Spleen (tissue), 7 donors: ENCODE results near the gene CCL2.

Experiments
- POLR2A ChIP-seq, 3 donors: fragments of 450-650 bp; IDR thresholded peaks; one replicate each; pipeline ENCODE4 v1.5.1; 2017; ENCODE audit warnings: antibody characterized with exemption in 3 of 3, mild to moderate bottlenecking in 1 of 3
- POLR2AphosphoS5 ChIP-seq, 3 donors: sonication (generic); formaldehyde crosslinking; IDR thresholded peaks; one replicate each; pipeline ENCODE4 v1.5.1; 2017; ENCODE audit warnings: antibody characterized with exemption in 3 of 3
- TF ChIP-seq, protein P1 (sequence below), 11 experiments: fragments of 200-600 bp in 7 of 11; fragments of 450-650 bp in 4 of 11; sonication (generic) in 4 of 11; IDR thresholded peaks in 8 of 11; conservative IDR thresholded peaks in 3 of 11; 1 replicate in 7 of 11; 2 replicates in 4 of 11; pipeline versions ENCODE4 v1.4.0 to v1.8.0; 2016 to 2021; ENCODE audit warnings: antibody characterized with exemption in 11 of 11, inconsistent platforms in 4 of 11, mild to moderate bottlenecking in 1 of 11
- donor health status: DM: no; HTN: no; CAD: no; lungs with moderate emphysema.
- donor health status: DM: no; HTN: no; CAD: no.
- donor health status: DM: no; HTN: no; CAD: no.

DNA sequence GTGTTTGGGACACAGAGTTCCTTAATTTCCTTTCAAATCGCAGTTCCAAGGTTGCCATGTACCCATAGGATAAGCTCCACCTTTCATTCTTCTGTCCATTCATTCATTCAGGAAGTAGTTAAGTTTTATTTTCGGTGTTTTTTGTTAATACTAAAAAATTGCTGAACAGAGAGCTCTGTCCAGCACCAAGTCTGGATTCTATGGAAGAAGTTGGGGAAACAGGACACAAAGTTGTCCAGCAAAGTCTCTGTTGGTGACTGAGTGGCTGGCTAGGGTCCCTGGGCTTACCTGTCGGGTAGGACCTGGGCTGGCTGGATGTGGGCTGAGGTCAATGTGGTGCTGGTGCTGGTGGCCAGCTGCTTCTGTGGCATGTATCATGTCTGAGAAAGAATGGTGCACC, 17.6 kb upstream of the CCL2 start:
- TF ChIP-seq, protein P1, sequence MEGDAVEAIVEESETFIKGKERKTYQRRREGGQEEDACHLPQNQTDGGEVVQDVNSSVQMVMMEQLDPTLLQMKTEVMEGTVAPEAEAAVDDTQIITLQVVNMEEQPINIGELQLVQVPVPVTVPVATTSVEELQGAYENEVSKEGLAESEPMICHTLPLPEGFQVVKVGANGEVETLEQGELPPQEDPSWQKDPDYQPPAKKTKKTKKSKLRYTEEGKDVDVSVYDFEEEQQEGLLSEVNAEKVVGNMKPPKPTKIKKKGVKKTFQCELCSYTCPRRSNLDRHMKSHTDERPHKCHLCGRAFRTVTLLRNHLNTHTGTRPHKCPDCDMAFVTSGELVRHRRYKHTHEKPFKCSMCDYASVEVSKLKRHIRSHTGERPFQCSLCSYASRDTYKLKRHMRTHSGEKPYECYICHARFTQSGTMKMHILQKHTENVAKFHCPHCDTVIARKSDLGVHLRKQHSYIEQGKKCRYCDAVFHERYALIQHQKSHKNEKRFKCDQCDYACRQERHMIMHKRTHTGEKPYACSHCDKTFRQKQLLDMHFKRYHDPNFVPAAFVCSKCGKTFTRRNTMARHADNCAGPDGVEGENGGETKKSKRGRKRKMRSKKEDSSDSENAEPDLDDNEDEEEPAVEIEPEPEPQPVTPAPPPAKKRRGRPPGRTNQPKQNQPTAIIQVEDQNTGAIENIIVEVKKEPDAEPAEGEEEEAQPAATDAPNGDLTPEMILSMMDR (IDR thresholded peaks at IDR 0.05 in 8 of 11, conservative IDR thresholded peaks at IDR 0.05 in 3 of 11): no peak
- no peak for TF ChIP-seq POLR2A (IDR thresholded peaks at IDR 0.05)
- TF ChIP-seq POLR2AphosphoS5 (IDR thresholded peaks at IDR 0.05): no peak
